ENCODE data around the gene SRGAP3.

Gene SRGAP3

DNA sequence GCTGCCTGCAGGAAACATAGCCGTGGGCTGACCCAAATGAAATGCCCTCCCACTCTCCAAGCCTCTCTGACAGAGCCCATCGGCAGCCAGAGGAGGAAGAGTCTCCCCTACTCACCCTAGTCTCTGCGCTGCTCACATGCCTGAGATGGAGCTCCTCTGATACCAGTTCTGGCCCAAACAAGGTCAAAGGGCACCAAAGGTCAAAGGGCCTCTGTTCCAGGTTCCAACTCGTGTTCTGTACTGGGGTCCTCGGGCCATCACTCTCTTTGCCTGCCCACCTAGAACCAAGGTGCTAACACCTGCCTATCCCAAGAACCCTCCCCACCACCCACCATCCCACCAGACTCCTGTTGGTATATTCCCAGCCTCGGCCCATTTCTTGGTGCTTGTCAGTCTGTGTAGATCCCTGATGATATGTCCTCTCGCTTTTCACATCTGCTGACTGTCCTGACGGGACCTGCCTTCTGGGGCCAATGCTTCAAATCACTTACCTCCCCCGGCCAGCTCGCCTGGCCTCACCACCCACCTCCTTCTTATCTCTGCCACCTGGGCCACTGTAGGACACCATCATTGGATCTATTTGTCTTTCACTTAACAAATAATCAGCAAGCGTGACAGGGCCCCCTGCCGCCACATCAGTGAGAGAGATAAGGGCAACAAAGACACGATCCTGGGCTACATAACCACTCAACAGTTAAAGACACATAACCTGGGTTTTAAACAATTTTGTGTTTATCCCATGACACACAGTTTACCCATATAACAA lies 90.4 kb downstream of the SRGAP3 start:
- no peak for DNase-seq (ENCODE audit: low read depth)
- no peak overlapping the region for H3K4me3 ChIP-seq (ENCODE audit: low read depth, low read length)
- TF ChIP-seq, protein P1, sequence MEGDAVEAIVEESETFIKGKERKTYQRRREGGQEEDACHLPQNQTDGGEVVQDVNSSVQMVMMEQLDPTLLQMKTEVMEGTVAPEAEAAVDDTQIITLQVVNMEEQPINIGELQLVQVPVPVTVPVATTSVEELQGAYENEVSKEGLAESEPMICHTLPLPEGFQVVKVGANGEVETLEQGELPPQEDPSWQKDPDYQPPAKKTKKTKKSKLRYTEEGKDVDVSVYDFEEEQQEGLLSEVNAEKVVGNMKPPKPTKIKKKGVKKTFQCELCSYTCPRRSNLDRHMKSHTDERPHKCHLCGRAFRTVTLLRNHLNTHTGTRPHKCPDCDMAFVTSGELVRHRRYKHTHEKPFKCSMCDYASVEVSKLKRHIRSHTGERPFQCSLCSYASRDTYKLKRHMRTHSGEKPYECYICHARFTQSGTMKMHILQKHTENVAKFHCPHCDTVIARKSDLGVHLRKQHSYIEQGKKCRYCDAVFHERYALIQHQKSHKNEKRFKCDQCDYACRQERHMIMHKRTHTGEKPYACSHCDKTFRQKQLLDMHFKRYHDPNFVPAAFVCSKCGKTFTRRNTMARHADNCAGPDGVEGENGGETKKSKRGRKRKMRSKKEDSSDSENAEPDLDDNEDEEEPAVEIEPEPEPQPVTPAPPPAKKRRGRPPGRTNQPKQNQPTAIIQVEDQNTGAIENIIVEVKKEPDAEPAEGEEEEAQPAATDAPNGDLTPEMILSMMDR (IDR thresholded peaks at IDR 0.05; ENCODE audit: insufficient read depth, low read depth, low read length, missing control alignments) = no peak

DNA sequence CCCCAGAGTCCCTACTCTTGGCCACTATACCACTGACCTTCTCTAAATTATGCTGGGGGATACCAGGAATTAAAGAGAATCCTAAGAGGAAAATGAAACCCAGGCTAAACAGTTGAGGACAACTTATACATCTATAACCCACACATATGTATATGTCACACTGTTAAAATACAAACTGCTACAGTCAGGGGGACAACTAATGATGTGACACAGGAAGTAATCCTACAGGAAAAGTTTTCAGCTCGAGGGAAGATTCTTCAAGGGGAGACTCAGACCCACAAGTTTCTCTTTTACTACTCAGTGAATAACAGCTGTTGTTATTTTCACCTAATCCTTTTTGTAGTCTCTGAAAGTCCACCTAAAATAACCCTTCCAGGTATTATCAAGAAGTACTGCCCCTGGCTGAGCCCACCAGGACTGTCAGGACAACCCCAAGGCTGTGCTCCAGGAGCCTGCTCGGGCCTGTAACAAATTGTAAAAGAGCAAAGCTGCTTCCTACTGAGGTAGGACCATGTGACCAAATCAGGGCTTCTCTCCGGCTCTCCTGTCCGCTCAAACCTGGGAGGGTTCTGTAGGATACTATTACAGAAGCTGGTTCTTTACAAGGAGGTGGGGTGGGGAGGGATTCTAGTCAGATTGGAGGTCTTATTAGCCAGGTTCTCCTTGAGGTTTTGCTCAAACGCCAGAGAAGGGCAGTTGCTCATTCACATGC lies 91.6 kb downstream of the SRGAP3 start:
- no peak overlapping the region for H3K4me3 ChIP-seq (ENCODE audit: low read depth, low read length)
- TF ChIP-seq, protein P1 (IDR thresholded peaks at IDR 0.05; ENCODE audit: insufficient read depth, low read depth, low read length, missing control alignments) = no peak
- DNase-seq (ENCODE audit: low read depth) = no peak

- DNase-seq (ENCODE audit: low read depth) = no peak
- H3K4me3 ChIP-seq (ENCODE audit: low read depth, low read length) = no peak overlapping the region
- TF ChIP-seq, protein P1 (IDR thresholded peaks at IDR 0.05; ENCODE audit: insufficient read depth, low read depth, low read length, missing control alignments) = no peak
Observed at GRCh38 chr3:9156604-9157003, 92.8 kb downstream of the SRGAP3 start.

DNA sequence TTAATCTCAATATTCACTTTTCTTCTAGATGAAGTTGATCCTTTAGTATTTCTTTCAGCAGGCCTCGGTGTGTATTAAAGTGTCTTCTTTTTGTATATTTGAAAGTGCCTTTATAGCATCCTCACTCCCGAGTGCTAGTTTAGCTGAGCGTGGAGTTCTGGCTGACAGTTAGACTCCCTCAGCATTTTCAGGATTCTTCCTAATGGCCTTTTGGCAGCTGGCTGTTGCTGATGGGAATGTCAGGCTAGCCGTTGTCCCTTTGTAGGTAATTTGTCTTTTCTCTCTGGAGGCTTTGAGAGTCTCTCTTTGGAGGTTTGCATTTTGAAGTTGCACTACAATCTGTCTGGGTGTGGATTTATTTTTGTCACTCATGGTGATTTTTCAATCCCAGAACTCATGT lies 94.4 kb downstream of the SRGAP3 start:
- H3K4me3 ChIP-seq (ENCODE audit: low read depth, low read length) = no peak overlapping the region
- TF ChIP-seq, protein P1 (IDR thresholded peaks at IDR 0.05; ENCODE audit: insufficient read depth, low read depth, low read length, missing control alignments) = no peak
- no peak for DNase-seq (ENCODE audit: low read depth)

GRCh38 chr3:9153904-9154619 lies 95.4 kb downstream of the SRGAP3 start:
- TF ChIP-seq, protein P1 (IDR thresholded peaks at IDR 0.05; ENCODE audit: insufficient read depth, low read depth, low read length, missing control alignments) = no peak
- no peak overlapping the region for H3K4me3 ChIP-seq (ENCODE audit: low read depth, low read length)
- no peak for DNase-seq (ENCODE audit: low read depth)

DNA sequence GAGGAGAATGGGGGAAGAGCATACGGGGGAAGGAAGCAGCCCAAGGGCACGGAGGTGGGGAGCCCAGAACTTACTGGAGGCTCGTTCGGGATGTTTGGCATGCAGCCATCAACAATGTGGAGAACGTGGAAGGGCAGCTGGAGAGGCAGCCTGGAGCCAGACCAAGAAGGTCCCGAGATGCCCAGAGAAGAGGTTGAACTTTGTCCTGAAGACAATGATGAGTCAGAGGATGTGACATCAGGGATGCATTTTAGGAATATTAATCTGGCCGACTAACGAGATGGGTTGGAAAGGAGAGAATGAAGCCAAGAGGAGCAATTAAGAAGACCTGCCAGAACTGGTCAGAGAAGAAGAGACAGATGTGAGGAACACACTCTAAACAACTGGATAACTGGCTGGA lies 98.2 kb downstream of the SRGAP3 start:
- TF ChIP-seq, protein P1 (IDR thresholded peaks at IDR 0.05; ENCODE audit: insufficient read depth, low read depth, low read length, missing control alignments) = no peak
- H3K4me3 ChIP-seq (ENCODE audit: low read depth, low read length) = no peak overlapping the region
- DNase-seq (ENCODE audit: low read depth) = no peak
